UCSD-AML1 (cell line): ENCODE measurements around the gene MEIS2.

Experiments
- DNase-seq: peaks from one replicate; lab custom pipeline; 2025; ENCODE audit not compliant: unreplicated experiment; lab: John Stamatoyannopoulos, UW

Gene MEIS2

GRCh38 chr15:37112971-37113670 is 12.8 kb upstream of the MEIS2 start:
- no peak for DNase-seq

- no peak for DNase-seq
Observed at GRCh38 chr15:37112171-37112570, 11.8 kb upstream of the MEIS2 start.

GRCh38 chr15:37111427-37111717 is 11.0 kb upstream of the MEIS2 start:
- DNase-seq, result no peak

- no peak for DNase-seq
Observed at GRCh38 chr15:37109872-37110572, 9.7 kb upstream of the MEIS2 start.

GRCh38 chr15:37109168-37109871 is 9.0 kb upstream of the MEIS2 start:
- no peak for DNase-seq

GRCh38 chr15:37108381-37109167 is 8.2 kb upstream of the MEIS2 start:
- no peak for DNase-seq

GRCh38 chr15:37107744-37108380 is 7.5 kb upstream of the MEIS2 start:
- no peak for DNase-seq

GRCh38 chr15:37107071-37107743 is 6.9 kb upstream of the MEIS2 start:
- DNase-seq, result no peak

GRCh38 chr15:37106490-37107001 is 6.2 kb upstream of the MEIS2 start:
- DNase-seq, result no peak

GRCh38 chr15:37105889-37106288 is 5.5 kb upstream of the MEIS2 start:
- DNase-seq, result no peak

GRCh38 chr15:37105029-37105428 is 4.7 kb upstream of the MEIS2 start:
- no peak for DNase-seq

GRCh38 chr15:37104424-37104981 is 4.2 kb upstream of the MEIS2 start:
- no peak for DNase-seq

GRCh38 chr15:37103475-37104423 is 3.4 kb upstream of the MEIS2 start:
- DNase-seq, result no peak

GRCh38 chr15:37103163-37103435 is 2.8 kb upstream of the MEIS2 start:
- DNase-seq, result no peak

- no peak for DNase-seq
Observed at GRCh38 chr15:37102305-37103162, 2.2 kb upstream of the MEIS2 start.

- no peak for DNase-seq
Observed at GRCh38 chr15:37101980-37102304, 1.6 kb upstream of the MEIS2 start.

GRCh38 chr15:37100966-37101215 is 542 bp upstream of the MEIS2 start:
- no peak for DNase-seq

GRCh38 chr15:37099319-37100108 is 835 bp downstream of the MEIS2 start:
- DNase-seq, result no peak
